HEK293T (cell line): ENCODE measurements around the gene YWHAQ.

Experiments used
- ARNT ChIP-seq: fragments of 450-650 bp; IDR thresholded peaks from 2 replicates; pipeline ENCODE4 v1.6.1; 2017; ENCODE audit warnings: mild to moderate bottlenecking
- BHLHE40 ChIP-seq: fragments of 450-650 bp; IDR thresholded peaks from 2 replicates; pipeline ENCODE4 v1.6.1; 2016; ENCODE audit warnings: mild to moderate bottlenecking, moderate library complexity, borderline replicate concordance
- CTBP1 ChIP-seq: fragments of 450-650 bp; IDR thresholded peaks from 2 replicates; pipeline ENCODE4 v1.6.1; 2016; ENCODE audit warnings: borderline replicate concordance
- ELF4 ChIP-seq: fragments of 450-650 bp; IDR thresholded peaks from 2 replicates; pipeline ENCODE4 v1.6.1; 2017; ENCODE audit warnings: antibody characterized with exemption
- FOXA1 ChIP-seq: fragments of 450-650 bp; IDR thresholded peaks from 2 replicates; pipeline ENCODE4 v1.6.1; 2016; ENCODE audit warnings: mild to moderate bottlenecking
- FOXK2 ChIP-seq: fragments of 450-650 bp; IDR thresholded peaks from 2 replicates; pipeline ENCODE4 v1.6.1; 2016; ENCODE audit warnings: mild to moderate bottlenecking
- HDGF ChIP-seq: fragments of 450-650 bp; IDR thresholded peaks from 2 replicates; pipeline ENCODE4 v1.6.1; 2017; ENCODE audit warnings: antibody characterized with exemption, borderline replicate concordance
- NFRKB ChIP-seq: fragments of 450-650 bp; IDR thresholded peaks from 2 replicates; pipeline ENCODE4 v1.6.1; 2016; ENCODE audit warnings: mild to moderate bottlenecking, moderate library complexity
- SP1 ChIP-seq: fragments of 450-650 bp; IDR thresholded peaks from 2 replicates; pipeline ENCODE4 v1.6.1; 2017
- SUZ12 ChIP-seq: fragments of 450-650 bp; IDR thresholded peaks from 2 replicates; pipeline ENCODE4 v1.6.1; 2016; ENCODE audit warnings: mild to moderate bottlenecking

GRCh38 chr2:9630117-9630735, 571 bp downstream of the YWHAQ start:
- TF ChIP-seq BHLHE40 (no peak), SP1 (no peak), HDGF (no peak), CTBP1 (no peak), ARNT (no peak), FOXK2 (no peak), ELF4 (no peak), FOXA1 (no peak), SUZ12 (no peak), NFRKB (no peak)
